DOHH2 (cell line): Measurements from ENCODE around the gene MID2.

Source experiments
- CTCF ChIP-seq: fragments of 200-600 bp; sonication (generic); IDR thresholded peaks from one replicate; pipeline ENCODE4 v1.5.1; 2014; ENCODE audit warnings: antibody characterized with exemption, mild to moderate bottlenecking, low read depth, low read length; ENCODE audit not compliant: poor library complexity, severe bottlenecking
- EZH2phosphoT487 ChIP-seq: fragments of 200-600 bp; sonication (generic); IDR thresholded peaks from 2 replicates; pipeline ENCODE4 v1.6.1; 2017; ENCODE audit warnings: borderline replicate concordance, mild to moderate bottlenecking, antibody characterized with exemption, low read length, moderate library complexity, mixed read lengths

GRCh38 chrX:107825698-107826237, at the start of gene MID2:
- no peak for TF ChIP-seq CTCF
- no peak for TF ChIP-seq EZH2phosphoT487
